GM18867 (cell line): ENCODE results near the gene NTN5.
"Not testable (repeated sequence)": the region's sequence is repeated elsewhere in the genome, so short reads cannot be mapped to it uniquely, and the experiment has no call there.

Experiments
- ATAC-seq: cut with Tn5 transposase; IDR thresholded peaks from one replicate; pipeline ENCODE4 v1.9.1; 2021; ENCODE audit warnings: mild to moderate bottlenecking, moderate library complexity; ENCODE audit not compliant: unreplicated experiment

The NTN5 gene

GRCh38 chr19:48698046-48698445 lies 25.2 kb upstream of the NTN5 start:
- ATAC-seq: no peak

- ATAC-seq: no peak
These were observed 23.7 kb upstream of the NTN5 start for GRCh38 chr19:48696353-48697010.

GRCh38 chr19:48695743-48696352 lies 23.0 kb upstream of the NTN5 start, which contains the start of gene FUT2:
FUT2 (plus strand) TSS chr19:48695971; CDS start chr19:48702957, 6,986 bp downstream.
- ATAC-seq: no peak

GRCh38 chr19:48693629-48694028 lies 20.8 kb upstream of the NTN5 start:
- not testable (repeated sequence) for ATAC-seq

GRCh38 chr19:48689449-48689848 lies 16.6 kb upstream of the NTN5 start:
- ATAC-seq: no peak

GRCh38 chr19:48687776-48688175 lies 15.0 kb upstream of the NTN5 start:
- ATAC-seq: no peak

GRCh38 chr19:48686637-48687036 lies 13.8 kb upstream of the NTN5 start:
- not testable (repeated sequence) for ATAC-seq

- no peak for ATAC-seq
These were observed 13.3 kb upstream of the NTN5 start for GRCh38 chr19:48686088-48686487.

GRCh38 chr19:48685583-48685982 lies 12.8 kb upstream of the NTN5 start:
- ATAC-seq: no peak

GRCh38 chr19:48683349-48683748 lies 10.5 kb upstream of the NTN5 start:
- no peak for ATAC-seq

- ATAC-seq: no peak
These were observed 8.3 kb upstream of the NTN5 start for GRCh38 chr19:48681127-48681470.

- no peak for ATAC-seq
These were observed 7.8 kb upstream of the NTN5 start for GRCh38 chr19:48680436-48681126.

- ATAC-seq: not testable (repeated sequence)
These were observed 7.2 kb upstream of the NTN5 start for GRCh38 chr19:48680006-48680405.

GRCh38 chr19:48678201-48678600 lies 5.4 kb upstream of the NTN5 start:
- no peak for ATAC-seq

GRCh38 chr19:48676887-48677286 lies 4.1 kb upstream of the NTN5 start:
- ATAC-seq: no peak

- no peak for ATAC-seq
These were observed 3.7 kb upstream of the NTN5 start for GRCh38 chr19:48676487-48676886.

GRCh38 chr19:48674921-48675824 lies 2.4 kb upstream of the NTN5 start:
- no peak for ATAC-seq

GRCh38 chr19:48674216-48674809 lies 1.5 kb upstream of the NTN5 start:
- ATAC-seq: no peak

GRCh38 chr19:48673436-48674100 lies 751 bp upstream of the NTN5 start:
- ATAC-seq: no peak

GRCh38 chr19:48671446-48671995 lies 1.3 kb downstream of the NTN5 start:
- no peak for ATAC-seq
